Subcutaneous adipose tissue (tissue), 4 donors: Measurements from ENCODE around the gene HSF2BP. TPM values are rescaled to one million over a fixed set of nuclear protein-coding genes. Genes with fewer than 3 reads are reported as not detected.

Experiments
- total RNA-seq, 4 donors: library from RNA; depleted of rRNA; stranded (reverse); fragments of >200 nt; gene quantifications; one replicate each; pipeline ENCODE4 v1.1.0, GENCODE V29; 2016
- TF ChIP-seq, protein P1 (sequence below): fragments of 450-650 bp; IDR thresholded peaks from one replicate; pipeline ENCODE4 v1.5.1; 2016; ENCODE audit warnings: low read depth, mild to moderate bottlenecking, control low read depth, antibody characterized with exemption, moderate library complexity

The HSF2BP gene
- total RNA-seq, 4 donors from 2014 or later, result 0.34 to 0.94 (median 0.44) TPM; not detected in 1

DNA sequence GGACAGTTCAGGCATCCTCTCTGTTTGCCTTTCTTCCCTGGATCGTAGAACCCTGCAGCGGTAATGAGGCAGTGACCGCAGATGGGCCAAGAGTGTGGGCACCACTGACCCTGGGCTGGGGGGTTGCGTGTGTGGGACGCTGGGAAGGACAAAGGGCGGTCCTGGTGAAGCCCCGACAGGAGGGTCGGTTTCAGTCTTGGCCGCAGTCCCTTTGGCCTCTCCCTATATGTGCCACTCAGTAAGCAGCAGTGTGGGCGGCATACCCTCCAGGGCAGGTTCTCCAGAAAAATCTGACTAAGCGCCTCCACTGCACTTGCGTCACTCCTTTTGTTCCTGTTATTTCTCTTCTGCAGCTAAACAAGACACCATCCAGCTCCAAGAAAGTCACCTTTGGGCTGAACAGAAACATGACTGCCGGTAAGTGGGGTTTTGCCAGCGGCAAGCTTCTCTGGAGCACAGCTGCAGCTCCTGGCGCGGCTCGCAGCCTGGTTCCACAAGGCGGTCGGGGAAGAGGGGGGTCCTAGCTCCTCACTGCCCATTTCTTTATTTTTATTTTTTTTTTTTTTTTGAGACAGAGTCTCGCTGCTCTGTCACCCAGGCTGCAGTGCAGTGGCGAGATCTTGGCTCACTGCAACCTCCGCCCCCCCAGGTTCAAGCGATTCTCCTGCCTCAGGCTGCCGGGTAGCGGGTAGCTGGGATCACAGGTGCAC, 32.0 kb upstream of the HSF2BP start:
- TF ChIP-seq, protein P1, sequence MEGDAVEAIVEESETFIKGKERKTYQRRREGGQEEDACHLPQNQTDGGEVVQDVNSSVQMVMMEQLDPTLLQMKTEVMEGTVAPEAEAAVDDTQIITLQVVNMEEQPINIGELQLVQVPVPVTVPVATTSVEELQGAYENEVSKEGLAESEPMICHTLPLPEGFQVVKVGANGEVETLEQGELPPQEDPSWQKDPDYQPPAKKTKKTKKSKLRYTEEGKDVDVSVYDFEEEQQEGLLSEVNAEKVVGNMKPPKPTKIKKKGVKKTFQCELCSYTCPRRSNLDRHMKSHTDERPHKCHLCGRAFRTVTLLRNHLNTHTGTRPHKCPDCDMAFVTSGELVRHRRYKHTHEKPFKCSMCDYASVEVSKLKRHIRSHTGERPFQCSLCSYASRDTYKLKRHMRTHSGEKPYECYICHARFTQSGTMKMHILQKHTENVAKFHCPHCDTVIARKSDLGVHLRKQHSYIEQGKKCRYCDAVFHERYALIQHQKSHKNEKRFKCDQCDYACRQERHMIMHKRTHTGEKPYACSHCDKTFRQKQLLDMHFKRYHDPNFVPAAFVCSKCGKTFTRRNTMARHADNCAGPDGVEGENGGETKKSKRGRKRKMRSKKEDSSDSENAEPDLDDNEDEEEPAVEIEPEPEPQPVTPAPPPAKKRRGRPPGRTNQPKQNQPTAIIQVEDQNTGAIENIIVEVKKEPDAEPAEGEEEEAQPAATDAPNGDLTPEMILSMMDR, result no peak

DNA sequence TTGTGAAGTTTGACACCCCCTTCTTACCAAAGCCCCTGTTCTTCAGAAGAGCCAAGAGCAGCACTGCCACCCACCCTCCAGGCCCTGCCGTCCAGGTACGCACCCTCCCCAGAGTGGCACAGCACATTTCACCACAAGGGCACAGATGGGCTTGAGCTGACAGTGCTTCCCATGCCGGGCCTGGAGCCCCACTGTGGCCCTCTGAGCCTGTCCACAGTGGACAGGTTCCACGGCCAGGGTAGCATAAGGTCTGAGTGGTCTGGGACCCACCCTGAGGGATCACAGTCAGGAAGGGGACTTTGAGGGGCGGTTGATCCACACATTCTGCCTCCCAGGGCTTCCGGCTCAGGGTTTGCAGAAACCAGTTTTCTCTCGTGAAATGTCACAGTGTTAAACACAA, 31.1 kb upstream of the HSF2BP start:
- TF ChIP-seq, protein P1, result no peak

DNA sequence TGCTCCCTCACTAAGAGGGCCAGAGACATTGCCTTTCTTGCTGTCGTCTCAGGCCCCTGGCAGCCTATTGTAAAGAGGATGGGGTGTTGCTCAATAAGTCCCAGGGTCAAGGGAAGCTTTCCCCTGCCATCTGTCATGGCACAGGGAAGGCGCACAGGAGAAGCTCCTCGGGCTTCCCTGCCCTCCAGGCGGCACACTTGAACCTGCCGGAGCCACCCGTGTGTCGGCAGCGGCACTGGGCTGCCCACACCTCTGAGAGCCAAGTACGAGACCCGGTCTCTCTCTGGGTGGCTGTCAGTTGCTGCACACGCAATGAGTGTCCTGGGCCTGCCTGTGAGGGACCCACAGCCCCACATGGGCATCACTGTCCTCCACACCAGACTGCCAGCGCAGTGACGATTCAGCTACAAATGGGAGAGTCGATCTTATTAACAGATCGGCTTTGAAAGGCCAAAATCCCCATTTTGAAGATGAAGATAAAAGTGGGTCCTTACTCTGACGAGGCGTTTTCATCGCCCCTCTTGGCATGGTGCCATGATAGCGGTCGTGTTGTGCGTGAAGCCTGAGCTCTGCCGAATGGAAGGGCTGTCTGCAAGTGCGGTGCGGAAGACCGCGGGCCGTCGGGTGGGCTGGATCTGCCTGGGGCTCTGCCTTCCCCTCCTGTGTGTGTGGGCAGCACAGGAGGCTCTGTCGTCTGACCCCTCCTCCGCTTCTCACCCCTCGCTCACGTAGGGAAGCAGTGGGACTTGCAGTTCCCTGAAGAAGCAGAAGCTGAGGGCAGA, 30.5 kb upstream of the HSF2BP start:
- TF ChIP-seq, protein P1, result no peak

DNA sequence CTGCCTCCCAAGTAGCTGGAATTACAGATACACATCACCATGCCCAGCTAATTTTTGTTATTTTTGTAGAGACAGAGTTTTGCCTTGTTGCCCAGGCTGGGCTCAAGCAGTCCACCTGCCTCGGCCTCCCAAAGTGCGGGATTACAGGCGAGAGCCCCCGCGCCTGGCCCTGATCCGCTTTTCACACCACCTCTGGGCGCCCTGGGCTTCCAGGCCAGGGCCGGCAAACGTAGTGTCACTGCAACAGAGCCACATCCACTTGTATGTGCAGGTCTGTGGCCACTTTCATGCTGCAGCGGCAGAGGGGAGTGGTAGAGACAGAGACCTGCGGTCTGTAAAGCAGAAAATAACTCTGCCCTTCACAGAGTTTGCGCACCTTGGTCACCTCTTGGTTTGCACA, 29.6 kb upstream of the HSF2BP start:
- TF ChIP-seq, protein P1, result no peak

DNA sequence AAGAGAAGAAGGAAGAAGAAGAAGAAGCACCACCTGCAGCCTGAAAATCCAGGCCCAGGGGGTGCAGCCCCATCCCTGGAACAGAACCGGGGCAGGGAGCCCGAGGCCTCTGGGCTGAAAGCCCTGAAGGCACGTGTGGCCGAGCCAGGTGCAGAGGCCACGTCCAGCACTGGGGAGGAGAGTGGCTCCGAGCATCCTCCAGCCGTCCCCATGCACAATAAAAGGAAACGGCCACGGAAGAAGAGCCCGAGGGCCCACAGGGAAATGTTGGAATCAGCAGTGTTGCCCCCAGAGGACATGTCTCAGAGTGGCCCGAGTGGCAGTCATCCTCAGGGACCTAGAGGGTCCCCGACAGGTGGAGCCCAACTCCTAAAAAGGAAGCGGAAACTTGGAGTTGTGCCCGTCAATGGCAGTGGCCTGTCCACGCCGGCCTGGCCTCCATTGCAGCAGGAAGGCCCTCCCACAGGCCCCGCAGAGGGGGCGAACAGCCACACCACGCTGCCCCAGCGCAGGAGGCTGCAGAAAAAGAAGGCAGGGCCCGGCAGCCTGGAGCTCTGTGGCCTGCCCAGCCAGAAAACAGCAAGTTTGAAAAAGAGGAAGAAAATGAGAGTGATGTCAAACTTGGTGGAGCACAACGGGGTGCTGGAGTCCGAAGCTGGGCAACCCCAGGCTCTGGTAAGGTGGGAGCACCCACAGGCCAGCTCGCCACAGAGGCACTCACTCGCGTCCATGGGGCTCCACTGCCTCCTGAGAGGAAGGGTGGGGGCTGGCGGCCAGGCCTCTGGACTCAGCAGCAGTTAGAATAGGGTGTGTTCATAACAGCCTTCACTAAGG, 28.5 kb upstream of the HSF2BP start:
- TF ChIP-seq, protein P1, result no peak

DNA sequence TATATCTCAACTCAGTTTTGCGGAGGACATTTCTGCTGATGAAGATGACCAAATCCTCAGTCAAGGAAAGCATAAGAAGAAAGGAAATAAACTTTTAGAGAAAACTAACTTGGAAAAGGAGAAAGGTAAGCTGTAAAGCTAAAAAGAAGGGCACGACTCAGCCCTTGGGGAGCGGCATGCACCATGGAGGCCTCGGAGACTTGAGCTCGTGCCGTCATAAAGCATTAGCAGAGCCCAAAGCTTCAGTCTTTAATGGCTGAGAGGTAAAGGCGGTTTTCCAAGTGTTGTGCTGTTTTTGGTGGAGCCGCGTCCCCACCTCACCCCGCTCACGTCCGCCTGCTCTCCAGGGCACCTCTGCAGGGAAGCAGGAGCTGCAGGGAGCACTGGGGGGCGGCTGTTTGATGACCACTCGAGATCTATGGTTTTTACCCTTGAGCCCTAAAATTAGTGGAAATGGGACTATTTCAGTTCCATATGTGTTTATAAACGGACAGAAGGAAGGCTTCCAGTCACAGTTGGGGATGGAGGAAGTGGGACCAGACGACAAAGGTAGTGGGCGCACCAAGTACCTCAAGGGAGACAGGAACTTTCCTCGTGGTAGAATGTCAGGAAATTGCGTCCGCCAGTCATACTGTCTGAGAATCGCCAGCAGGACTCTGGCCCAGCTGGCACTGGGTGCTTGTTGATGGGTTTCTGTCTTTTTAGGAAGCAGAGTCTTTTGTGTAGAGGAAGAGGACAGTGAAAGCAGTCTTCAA, 27.7 kb upstream of the HSF2BP start:
- TF ChIP-seq, protein P1, result no peak
